ENCODE measurements around the gene DAPK1. TPM values are rescaled to one million over a fixed set of nuclear protein-coding genes. Genes with fewer than 3 reads are reported as not detected.

DAPK1 gene
- total and polyA plus RNA-seq, 2 experiments from 2014 or later: 44.4 to 62.3 TPM

GRCh38 chr9:87643107-87643650 is 145.5 kb downstream of the DAPK1 start:
- H3K4me1 ChIP-seq (ENCODE audit: insufficient read depth): peaks cover 25% of the 10 kb centered on the region
- WGBS (ENCODE audit: low lambda C conversion rate, missing lambda C conversion rate): 88% methylated on average over 8 of the region's 9 CpGs
- TF ChIP-seq EZH2 (IDR thresholded peaks at IDR 0.05; ENCODE audit: borderline replicate concordance) (no peak), EZH2phosphoT487 (IDR thresholded peaks at IDR 0.05; ENCODE audit: low read depth, severe bottlenecking, unreplicated experiment) (no peak), CTCF (IDR thresholded peaks at IDR 0.05; ENCODE audit: poor library complexity) (no peak)
- H3K79me2 ChIP-seq: no peaks in the 10 kb centered on the region
- H3K9me3 ChIP-seq (ENCODE audit: low read depth): no peaks in the 10 kb centered on the region
- DNase-seq (ENCODE audit: low spot score): no peak
- H3K9me2 ChIP-seq (replicated peaks; ENCODE audit: insufficient read depth): no peaks in the 10 kb centered on the region
- H3K4me3 ChIP-seq: no peak overlapping the region
- H3K4me2 ChIP-seq: no peak overlapping the region
- H3K27ac ChIP-seq: no peak overlapping the region
- no peaks in the 10 kb centered on the region for H3K27me3 ChIP-seq
- H4K20me1 ChIP-seq (ENCODE audit: insufficient read depth, poor library complexity, severe bottlenecking): no peaks in the 10 kb centered on the region
- no peak overlapping the region for H2AFZ ChIP-seq
- no peaks in the 10 kb centered on the region for H3K36me3 ChIP-seq (replicated peaks; ENCODE audit: insufficient read depth, low read depth)

- H3K4me3 ChIP-seq: no peak overlapping the region
- no peaks in the 10 kb centered on the region for H3K9me3 ChIP-seq (ENCODE audit: low read depth)
- no peaks in the 10 kb centered on the region for H3K27me3 ChIP-seq
- H3K36me3 ChIP-seq (replicated peaks; ENCODE audit: insufficient read depth, low read depth): no peaks in the 10 kb centered on the region
- no peak overlapping the region for H2AFZ ChIP-seq
- no peaks in the 10 kb centered on the region for H3K9me2 ChIP-seq (replicated peaks; ENCODE audit: insufficient read depth)
- H3K4me2 ChIP-seq: no peak overlapping the region
- no peaks in the 10 kb centered on the region for H3K79me2 ChIP-seq
- no peak overlapping the region for H3K27ac ChIP-seq
- 69% methylated on average over 9 of the region's 9 CpGs for WGBS (ENCODE audit: low lambda C conversion rate, missing lambda C conversion rate)
- DNase-seq (ENCODE audit: low spot score): no peak
- no peaks in the 10 kb centered on the region for H4K20me1 ChIP-seq (ENCODE audit: insufficient read depth, poor library complexity, severe bottlenecking)
- H3K4me1 ChIP-seq (ENCODE audit: insufficient read depth): peaks cover 25% of the 10 kb centered on the region
- TF ChIP-seq EZH2phosphoT487 (IDR thresholded peaks at IDR 0.05; ENCODE audit: low read depth, severe bottlenecking, unreplicated experiment) (no peak), CTCF (IDR thresholded peaks at IDR 0.05; ENCODE audit: poor library complexity) (no peak), EZH2 (IDR thresholded peaks at IDR 0.05; ENCODE audit: borderline replicate concordance) (no peak)
Measured at GRCh38 chr9:87643778-87644570, 146.3 kb downstream of the DAPK1 start.

- Histone ChIP-seq H3K79me2 (no peaks in the 10 kb centered on the region), H4K20me1 (ENCODE audit: insufficient read depth, poor library complexity, severe bottlenecking) (no peaks in the 10 kb centered on the region), H3K27ac (no peak overlapping the region), H3K9me3 (ENCODE audit: low read depth) (no peaks in the 10 kb centered on the region), H3K27me3 (no peaks in the 10 kb centered on the region), H3K36me3 (replicated peaks; ENCODE audit: insufficient read depth, low read depth) (no peaks in the 10 kb centered on the region), H2AFZ (no peak overlapping the region), H3K4me3 (no peak overlapping the region), H3K4me2 (no peak overlapping the region), H3K9me2 (replicated peaks; ENCODE audit: insufficient read depth) (no peaks in the 10 kb centered on the region), H3K4me1 (ENCODE audit: insufficient read depth) (peaks cover 25% of the 10 kb centered on the region)
- no peak for TF ChIP-seq EZH2 (IDR thresholded peaks at IDR 0.05; ENCODE audit: borderline replicate concordance)
- TF ChIP-seq EZH2phosphoT487 (IDR thresholded peaks at IDR 0.05; ENCODE audit: low read depth, severe bottlenecking, unreplicated experiment): no peak
- no peak for TF ChIP-seq CTCF (IDR thresholded peaks at IDR 0.05; ENCODE audit: poor library complexity)
- DNase-seq (ENCODE audit: low spot score): no peak
- WGBS (ENCODE audit: low lambda C conversion rate, missing lambda C conversion rate): 93% methylated on average over 1 of the region's 1 CpG
Measured at GRCh38 chr9:87644659-87645058, 147.0 kb downstream of the DAPK1 start.
